Lung (tissue), 12 donors: ENCODE measurements around the gene KIFC3. TPM values are rescaled to one million over a fixed set of nuclear protein-coding genes. Genes with fewer than 3 reads are reported as not detected.

Experiments used
- ATAC-seq: fragments of 200-7000 bp; cut with Tn5 transposase; one replicate; pipeline ENCODE4 v1.9.1; 2020; ENCODE audit warnings: moderate number of reproducible peaks; ENCODE audit not compliant: insufficient read depth, low FRiP score
- DNase-seq, 3 donors: peaks; one replicate each; pipeline ENCODE4 v3.0.0-alpha.2; 2013 to 2017
- H3K27ac ChIP-seq, 2 donors: one replicate each; pipeline ENCODE4 v1.5.1; 2013; ENCODE audit warnings: mild to moderate bottlenecking in 2 of 2, moderate library complexity in 2 of 2, control low read depth in 1 of 2, inconsistent platforms in 1 of 2, low read depth in 1 of 2, low read length in 1 of 2
- H3K27me3 ChIP-seq, 3 donors: one replicate each; pipeline ENCODE4 v1.5.1; 2013; ENCODE audit warnings: low read length in 2 of 3; ENCODE audit not compliant: control insufficient read depth in 3 of 3, insufficient read depth in 3 of 3
- H3K36me3 ChIP-seq, 4 donors: one replicate each; pipeline ENCODE4 v1.5.1; 2013; ENCODE audit warnings: low read length in 4 of 4, mild to moderate bottlenecking in 1 of 4, moderate library complexity in 1 of 4; ENCODE audit not compliant: control insufficient read depth in 4 of 4, insufficient read depth in 4 of 4
- H3K4me1 ChIP-seq, 5 donors: one replicate each; pipeline ENCODE4 v1.5.1; 2013; ENCODE audit warnings: low read length in 5 of 5, mild to moderate bottlenecking in 2 of 5, moderate library complexity in 1 of 5; ENCODE audit not compliant: control insufficient read depth in 5 of 5, insufficient read depth in 5 of 5
- H3K4me3 ChIP-seq: one replicate; pipeline ENCODE4 v1.5.1; 2013; ENCODE audit warnings: mild to moderate bottlenecking, control low read depth, moderate library complexity
- H3K9ac ChIP-seq, 2 donors: one replicate each; pipeline ENCODE4 v1.5.1; 2013; ENCODE audit warnings: low read length in 2 of 2, control low read depth in 1 of 2; ENCODE audit not compliant: insufficient read depth in 1 of 2
- H3K9me3 ChIP-seq, 4 donors: one replicate each; pipeline ENCODE4 v1.5.1; 2013; ENCODE audit warnings: low read length in 3 of 4, mild to moderate bottlenecking in 1 of 4, moderate library complexity in 1 of 4; ENCODE audit not compliant: control insufficient read depth in 4 of 4, insufficient read depth in 3 of 4
- WGBS, 2 donors: extraction: QIAGEN DNeasy Blood & Tissue Kit; methylation state at CpG; one replicate each; pipeline ENCODE4 v1.1.7; 2013; 5-methylcytosine and 5-hydroxymethylcytosine counted together
- polyA plus RNA-seq, 2 donors: library from polyadenylated mRNA; stranded (reverse); fragments of 200-250 nt; gene quantifications; one replicate each; pipeline ENCODE4 v1.2.1, GENCODE V29; 2013
- total RNA-seq, 2 donors: library from RNA; depleted of rRNA in 1 of 2; stranded (reverse); fragments of >200 nt in 1 of 2; gene quantifications; one replicate each; pipeline ENCODE4 v1.2.1, GENCODE V29; 2014 to 2021
- TF ChIP-seq, protein P1 (sequence below): IDR thresholded peaks from 2 replicates; pipeline ENCODE4 v1.5.1; 2012; ENCODE audit warnings: mild to moderate bottlenecking; ENCODE audit errors: control extremely low read depth, extremely low read depth
- donor health status: control.
- donor health status: control.
- donor health status: Bipolar disorder and iron deficiency.
- donor health status: healthy.
- donor health status: DM: yes; HTN: yes; CAD: no.

KIFC3 gene
- total and polyA plus RNA-seq, 4 donors: 65.9 to 137 (median 89.5) TPM

DNA sequence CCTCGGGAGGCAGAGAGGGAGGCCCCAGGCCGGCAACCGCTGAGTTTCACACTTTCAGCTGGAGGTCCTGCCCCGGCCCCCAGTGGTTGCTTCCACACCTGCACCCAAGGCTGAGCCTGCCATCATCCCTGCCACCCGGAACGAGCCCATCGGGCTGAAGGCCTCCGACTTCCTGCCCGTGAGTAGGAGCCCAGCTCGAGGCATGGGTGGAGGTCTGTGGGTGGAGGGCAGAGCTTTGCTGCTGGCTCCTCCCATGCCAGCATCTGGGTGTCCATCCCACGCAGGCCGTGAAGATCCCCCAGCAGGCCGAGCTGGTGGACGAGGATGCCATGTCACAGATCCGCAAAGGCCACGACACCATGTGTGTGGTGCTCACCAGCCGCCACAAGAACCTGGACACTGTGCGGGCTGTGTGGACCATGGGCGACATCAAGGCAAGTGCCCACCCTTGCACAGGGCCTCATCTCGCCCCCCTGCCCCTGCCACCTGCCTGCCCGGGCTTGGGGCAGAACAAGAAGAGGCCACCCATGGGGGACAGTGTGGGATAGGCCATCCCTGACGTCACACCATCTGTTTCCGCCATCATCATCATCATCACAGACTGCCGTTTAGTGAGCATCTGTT, 47.1 kb downstream of the KIFC3 start:
- Histone ChIP-seq H3K9ac (no peak overlapping the region), H3K27ac (no peak overlapping the region), H3K9me3 (no peaks in the 10 kb centered on the region), H3K4me3 (no peak overlapping the region), H3K27me3 (no peaks in the 10 kb centered on the region), H3K36me3 (peaks cover 0 to 55% (median 11%) of the 10 kb centered on the region in 4 donors), H3K4me1 (peaks cover 0 to 2% (median 0%) of the 10 kb centered on the region in 5 donors)
- TF ChIP-seq, protein P1, sequence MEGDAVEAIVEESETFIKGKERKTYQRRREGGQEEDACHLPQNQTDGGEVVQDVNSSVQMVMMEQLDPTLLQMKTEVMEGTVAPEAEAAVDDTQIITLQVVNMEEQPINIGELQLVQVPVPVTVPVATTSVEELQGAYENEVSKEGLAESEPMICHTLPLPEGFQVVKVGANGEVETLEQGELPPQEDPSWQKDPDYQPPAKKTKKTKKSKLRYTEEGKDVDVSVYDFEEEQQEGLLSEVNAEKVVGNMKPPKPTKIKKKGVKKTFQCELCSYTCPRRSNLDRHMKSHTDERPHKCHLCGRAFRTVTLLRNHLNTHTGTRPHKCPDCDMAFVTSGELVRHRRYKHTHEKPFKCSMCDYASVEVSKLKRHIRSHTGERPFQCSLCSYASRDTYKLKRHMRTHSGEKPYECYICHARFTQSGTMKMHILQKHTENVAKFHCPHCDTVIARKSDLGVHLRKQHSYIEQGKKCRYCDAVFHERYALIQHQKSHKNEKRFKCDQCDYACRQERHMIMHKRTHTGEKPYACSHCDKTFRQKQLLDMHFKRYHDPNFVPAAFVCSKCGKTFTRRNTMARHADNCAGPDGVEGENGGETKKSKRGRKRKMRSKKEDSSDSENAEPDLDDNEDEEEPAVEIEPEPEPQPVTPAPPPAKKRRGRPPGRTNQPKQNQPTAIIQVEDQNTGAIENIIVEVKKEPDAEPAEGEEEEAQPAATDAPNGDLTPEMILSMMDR: no peak
- DNase-seq: peak in 1 of 3 donors; percentile 9
- WGBS, 2 donors: 87% methylated on average over 24 of the region's 24 CpGs
- ATAC-seq: no peak

DNA sequence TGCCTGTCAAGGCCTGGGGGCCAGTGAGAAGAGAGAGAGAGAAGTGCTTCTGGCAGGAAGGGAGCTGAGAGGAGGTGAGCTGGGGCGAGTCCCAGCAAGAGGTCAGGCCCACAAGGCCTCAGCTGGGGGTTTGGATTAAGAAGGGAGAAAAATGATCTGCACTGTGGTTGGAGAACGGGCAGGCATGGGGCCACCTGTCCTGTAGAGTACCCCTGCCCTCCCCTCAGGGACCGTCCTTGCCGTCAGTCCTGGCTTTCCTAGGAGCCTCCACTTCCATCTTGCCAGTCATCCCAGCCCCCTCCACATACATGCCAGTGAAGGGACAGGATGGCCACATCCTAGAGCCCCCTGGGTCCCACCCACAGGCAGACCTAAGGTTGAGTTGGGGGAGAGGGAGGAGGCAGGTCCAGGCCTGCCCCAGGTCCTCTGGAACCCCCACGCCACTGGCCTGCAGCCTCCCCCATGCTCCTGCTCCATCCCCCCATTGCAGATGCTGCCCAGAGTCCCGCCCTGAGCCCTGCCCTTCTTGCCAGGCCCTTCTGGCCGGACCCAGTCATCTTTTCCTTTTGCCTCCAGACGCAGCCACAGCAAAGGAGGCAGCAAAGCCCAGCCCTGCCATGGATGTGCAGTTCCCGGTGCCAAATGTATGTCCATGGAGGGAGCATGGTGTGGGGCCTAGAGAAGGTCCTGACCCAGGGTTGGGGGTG, 47.8 kb downstream of the KIFC3 start:
- Histone ChIP-seq H3K9me3 (no peaks in the 10 kb centered on the region), H3K27ac (no peak overlapping the region), H3K4me3 (no peak overlapping the region), H3K4me1 (no peaks in the 10 kb centered on the region), H3K36me3 (peaks cover 0 to 51% (median 11%) of the 10 kb centered on the region in 4 donors), H3K9ac (no peak overlapping the region), H3K27me3 (no peaks in the 10 kb centered on the region)
- 83 to 88% methylated on average over 9 of the region's 9 CpGs for WGBS, 2 donors
- no peak for ATAC-seq
- TF ChIP-seq, protein P1: no peak
- peak in 1 of 3 donors; percentile 11 for DNase-seq

DNA sequence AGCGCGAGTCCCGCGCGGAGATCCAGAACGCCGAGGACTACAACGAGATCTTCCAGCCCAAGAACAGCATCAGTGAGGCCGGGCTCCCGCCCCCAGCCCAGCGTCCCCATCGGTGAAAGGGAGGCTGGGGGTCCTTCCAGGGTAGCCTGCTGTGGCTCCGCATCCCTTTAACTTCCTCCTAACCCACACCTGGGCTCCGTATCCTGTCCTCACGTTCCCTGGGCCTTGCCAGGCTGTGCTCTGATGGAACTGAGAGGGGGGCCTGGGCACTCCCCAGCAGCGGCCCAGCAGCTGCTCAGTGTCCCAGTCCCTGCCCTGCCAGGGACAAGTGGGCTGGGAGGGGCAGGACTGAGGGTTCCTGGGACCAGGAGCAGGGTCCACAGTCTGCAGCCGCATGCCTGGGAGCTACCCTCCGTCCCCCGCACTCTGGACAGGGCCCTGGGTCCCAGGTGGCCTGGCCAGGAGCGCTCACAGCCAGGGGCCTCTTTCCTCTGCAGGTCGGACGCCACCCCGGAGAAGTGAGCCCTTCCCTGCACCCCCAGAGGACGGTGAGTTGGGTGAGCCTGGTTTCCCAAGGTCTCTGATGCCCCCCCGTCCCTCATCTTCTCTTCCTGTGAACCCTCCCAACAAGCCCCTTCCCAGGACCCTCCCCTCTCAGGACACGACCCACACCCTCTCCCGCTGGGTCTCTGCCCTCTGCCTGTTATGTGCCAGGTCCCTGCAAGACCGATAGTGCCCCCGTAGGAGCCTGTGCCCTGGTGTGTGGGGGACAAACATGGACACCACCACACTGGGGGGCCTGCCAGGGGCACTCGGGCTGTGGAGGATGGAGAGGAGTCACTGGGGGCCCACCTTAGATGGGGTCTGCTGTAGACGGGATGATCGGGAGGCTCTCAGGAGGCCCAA, 48.6 kb downstream of the KIFC3 start:
- Histone ChIP-seq H3K36me3 (peaks cover 0 to 48% (median 9%) of the 10 kb centered on the region in 4 donors), H3K9me3 (no peaks in the 10 kb centered on the region), H3K4me1 (no peaks in the 10 kb centered on the region), H3K4me3 (no peak overlapping the region), H3K27ac (no peak overlapping the region), H3K27me3 (no peaks in the 10 kb centered on the region), H3K9ac (no peak overlapping the region)
- TF ChIP-seq, protein P1: no peak
- ATAC-seq (no peak), DNase-seq (peak in 1 of 3 donors; percentile 9)
- 94 to 96% methylated on average over 27 to 32 of the region's 32 CpGs for WGBS, 2 donors
